ENCODE results near the gene DPP6. TPM values are rescaled to one million over a fixed set of nuclear protein-coding genes. Genes with fewer than 3 reads are reported as not detected.

Gene DPP6
- polyA plus RNA-seq, 10 donors, result 2.7 to 7.9 (median 4.9) TPM

- DNase-seq, result no peak
These were observed 715.7 kb downstream of the DPP6 start for GRCh38 chr7:154767821-154768415.

- no peak for DNase-seq
These were observed 716.8 kb downstream of the DPP6 start for GRCh38 chr7:154769001-154769400.

- no peak for DNase-seq
These were observed 717.3 kb downstream of the DPP6 start for GRCh38 chr7:154769527-154769926.

GRCh38 chr7:154770361-154770760 is 718.2 kb downstream of the DPP6 start:
- no peak for DNase-seq

GRCh38 chr7:154770962-154771361 is 718.8 kb downstream of the DPP6 start:
- DNase-seq, result no peak

- DNase-seq, result no peak
These were observed 722.2 kb downstream of the DPP6 start for GRCh38 chr7:154774303-154774969.

GRCh38 chr7:154775681-154776080 is 723.5 kb downstream of the DPP6 start:
- no peak for DNase-seq

- no peak for DNase-seq
These were observed 724.2 kb downstream of the DPP6 start for GRCh38 chr7:154776350-154776749.

- peak in 1 of 3 donors; percentile 21 for DNase-seq
These were observed 724.8 kb downstream of the DPP6 start for GRCh38 chr7:154777023-154777422.

GRCh38 chr7:154777489-154777888 is 725.3 kb downstream of the DPP6 start:
- DNase-seq, result no peak

- DNase-seq, result no peak
These were observed 725.7 kb downstream of the DPP6 start for GRCh38 chr7:154777908-154778307.

GRCh38 chr7:154781369-154782303 is 729.4 kb downstream of the DPP6 start:
- DNase-seq, result no peak

- no peak for DNase-seq
These were observed 731.2 kb downstream of the DPP6 start for GRCh38 chr7:154783281-154783909.

GRCh38 chr7:154785898-154786297 is 733.7 kb downstream of the DPP6 start:
- DNase-seq, result no peak

GRCh38 chr7:154789404-154789803 is 737.2 kb downstream of the DPP6 start:
- DNase-seq, result peak in 2 of 3 donors; percentile 8 to 26

GRCh38 chr7:154791611-154792010 is 739.4 kb downstream of the DPP6 start:
- DNase-seq, result no peak

GRCh38 chr7:154792436-154793055 is 740.3 kb downstream of the DPP6 start:
- no peak for DNase-seq

GRCh38 chr7:154794147-154794780 is 742.1 kb downstream of the DPP6 start:
- DNase-seq, result peak in 1 of 3 donors; percentile 26

- DNase-seq, result no peak
These were observed 742.8 kb downstream of the DPP6 start for GRCh38 chr7:154795014-154795413.

- DNase-seq, result peak in 2 of 3 donors; percentile 8 to 14
These were observed 743.2 kb downstream of the DPP6 start for GRCh38 chr7:154795437-154795836.

GRCh38 chr7:154804449-154804848 is 752.3 kb downstream of the DPP6 start:
- DNase-seq, result no peak

Measured in muscle of back (tissue), 11 donors.